Measurements from ENCODE around the gene MAGI3. TPM values are rescaled to one million over a fixed set of nuclear protein-coding genes. Genes with fewer than 3 reads are reported as not detected.

Gene MAGI3
- total and polyA plus RNA-seq, 12 donors, result 3.3 to 17.6 (median 11.8) TPM

- DNase-seq, result no peak
- Histone ChIP-seq H3K36me3 (replicated peaks in 1 of 2) (no peaks in the 10 kb centered on the region), H3K4me1 (replicated peaks in 1 of 2) (peaks cover 7 to 32% of the 10 kb centered on the region in 2 donors), H3K27me3 (no peaks in the 10 kb centered on the region), H3K9me3 (replicated peaks in 1 of 3) (no peaks in the 10 kb centered on the region), H3K27ac (no peak overlapping the region), H3K4me3 (no peak overlapping the region)
- 65 to 84% (median 74%) methylated on average over 3 of the region's 3 CpGs for WGBS, 4 donors
- intact Hi-C loops (cut with DNase I), result no loop called here
- TF ChIP-seq CTCF (IDR thresholded peaks at IDR 0.05) (no peak), POLR2A (IDR thresholded peaks at IDR 0.05) (no peak)
Observed at GRCh38 chr1:113396585-113396984, 6.3 kb downstream of the MAGI3 start.

GRCh38 chr1:113399062-113399583 lies 8.8 kb downstream of the MAGI3 start:
- 70 to 74% (median 70%) methylated on average over 5 of the region's 5 CpGs for WGBS, 4 donors
- Histone ChIP-seq H3K27me3 (no peaks in the 10 kb centered on the region), H3K27ac (no peak overlapping the region), H3K4me1 (replicated peaks in 1 of 2) (peaks cover 0 to 7% of the 10 kb centered on the region in 2 donors), H3K4me3 (no peak overlapping the region), H3K9me3 (replicated peaks in 1 of 3) (no peaks in the 10 kb centered on the region), H3K36me3 (replicated peaks in 1 of 2) (no peaks in the 10 kb centered on the region)
- intact Hi-C loops (cut with DNase I), result no loop called here
- DNase-seq, result peak in 1 of 7 donors; percentile 57
- TF ChIP-seq CTCF (IDR thresholded peaks at IDR 0.05), result no peak
- TF ChIP-seq POLR2A (IDR thresholded peaks at IDR 0.05), result no peak

- H3K4me1 ChIP-seq (replicated peaks in 1 of 2), result peaks cover 0 to 8% of the 10 kb centered on the region in 2 donors
- DNase-seq, result no peak
- 50 to 63% (median 54%) methylated on average over 4 of the region's 4 CpGs for WGBS, 4 donors
- intact Hi-C loops (cut with DNase I), result no loop called here
- TF ChIP-seq POLR2A (IDR thresholded peaks at IDR 0.05) (no peak), CTCF (IDR thresholded peaks at IDR 0.05) (no peak)
- no peaks in the 10 kb centered on the region for H3K9me3 ChIP-seq (replicated peaks in 1 of 3)
- no peaks in the 10 kb centered on the region for H3K27me3 ChIP-seq
- H3K4me3 ChIP-seq, result no peak overlapping the region
- H3K36me3 ChIP-seq (replicated peaks in 1 of 2), result no peaks in the 10 kb centered on the region
- no peak overlapping the region for H3K27ac ChIP-seq
Observed at GRCh38 chr1:113401067-113401466, 10.8 kb downstream of the MAGI3 start.

GRCh38 chr1:113401728-113402127 lies 11.4 kb downstream of the MAGI3 start:
- H3K4me1 ChIP-seq (replicated peaks in 1 of 2), result peaks cover 0 to 9% of the 10 kb centered on the region in 2 donors
- H3K9me3 ChIP-seq (replicated peaks in 1 of 3), result no peaks in the 10 kb centered on the region
- 94 to 99% (median 96%) methylated on average over 3 of the region's 3 CpGs for WGBS, 4 donors
- TF ChIP-seq POLR2A (IDR thresholded peaks at IDR 0.05) (no peak), CTCF (IDR thresholded peaks at IDR 0.05) (no peak)
- no peak overlapping the region for H3K4me3 ChIP-seq
- no peaks in the 10 kb centered on the region for H3K27me3 ChIP-seq
- DNase-seq, result no peak
- no peak overlapping the region for H3K27ac ChIP-seq
- intact Hi-C loops (cut with DNase I), result no loop called here
- H3K36me3 ChIP-seq (replicated peaks in 1 of 2), result no peaks in the 10 kb centered on the region

Data from adrenal gland (tissue), 12 donors.